Right lung (tissue), 10 donors: ENCODE data around the gene RANGRF. TPM values are rescaled to one million over a fixed set of nuclear protein-coding genes. Genes with fewer than 3 reads are reported as not detected.
"Not testable (repeated sequence)": the region's sequence is repeated elsewhere in the genome, so short reads cannot be mapped to it uniquely, and the experiment has no call there.

Experiments
- DNase-seq, 2 donors: peaks; one replicate each; pipeline ENCODE4 v3.0.0-alpha.2; 2013
- long read RNA-seq, 8 donors: transcript quantifications; one replicate each; lab custom pipeline, GENCODE V29; 2026
- polyA plus RNA-seq, 5 donors: library from polyadenylated mRNA; unstranded; fragments of 120-200 nt; gene quantifications; one replicate each; pipeline versions ENCODE4 v1.2.1 to v1.2.3, GENCODE V29; 2013; ENCODE audit warnings: inconsistent platforms in 1 of 5, low replicate concordance in 1 of 5; ENCODE audit not compliant: insufficient read length in 5 of 5, insufficient read depth in 1 of 5

The RANGRF gene, protein sequence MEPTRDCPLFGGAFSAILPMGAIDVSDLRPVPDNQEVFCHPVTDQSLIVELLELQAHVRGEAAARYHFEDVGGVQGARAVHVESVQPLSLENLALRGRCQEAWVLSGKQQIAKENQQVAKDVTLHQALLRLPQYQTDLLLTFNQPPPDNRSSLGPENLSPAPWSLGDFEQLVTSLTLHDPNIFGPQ
- polyA plus RNA-seq, result 10 to 100 TPM; 21.1 to 34.5 (median 28.4) TPM
- long read RNA-seq, donor 1, transcript RANGRF-202 (4 exons, 1,074 nt), result major isoform, 21 of 77 reads
- long read RNA-seq, donor 1, transcript RANGRF-203 (3 exons, 1,140 nt), result minor isoform, 5 of 77 reads
- long read RNA-seq, donor 1, transcript RANGRF-201 (5 exons, 1,009 nt), result minor isoform, 7 of 77 reads
- long read RNA-seq, donor 1, partial matches to known transcripts, result 38 of 77 reads
- long read RNA-seq, donor 1, other reads (novel, unspliced or antisense), result 0 of 77 reads
- long read RNA-seq, donor 2, partial matches to known transcripts, result 22 of 30 reads
- long read RNA-seq, donor 2, other reads (novel, unspliced or antisense), result 0 of 30 reads
- long read RNA-seq, donor 3, transcript RANGRF-201 (5 exons, 1,009 nt), result major isoform, 13 of 30 reads
- long read RNA-seq, donor 3, transcript RANGRF-202 (4 exons, 1,074 nt), result minor isoform, 7 of 30 reads
- long read RNA-seq, donor 3, partial matches to known transcripts, result 6 of 30 reads
- long read RNA-seq, donor 3, other reads (novel, unspliced or antisense), result 0 of 30 reads
- long read RNA-seq, donor 4, partial matches to known transcripts, result 0 of 8 reads
- long read RNA-seq, donor 4, other reads (novel, unspliced or antisense), result 0 of 8 reads
- long read RNA-seq, donor 5, transcript RANGRF-201 (5 exons, 1,009 nt), result major isoform, 11 of 34 reads
- long read RNA-seq, donor 5, partial matches to known transcripts, result 11 of 34 reads
- long read RNA-seq, donor 5, other reads (novel, unspliced or antisense), result 0 of 34 reads
- long read RNA-seq, donor 6, transcript RANGRF-201 (5 exons, 1,009 nt), result major isoform, 10 of 26 reads
- long read RNA-seq, donor 6, transcript RANGRF-203 (3 exons, 1,140 nt), result minor isoform, 6 of 26 reads
- long read RNA-seq, donor 6, transcript RANGRF-202 (4 exons, 1,074 nt), result minor isoform, 8 of 26 reads
- long read RNA-seq, donor 6, partial matches to known transcripts, result 0 of 26 reads
- long read RNA-seq, donor 6, other reads (novel, unspliced or antisense), result 0 of 26 reads
- long read RNA-seq, donor 7, transcript RANGRF-203 (3 exons, 1,140 nt), result minor isoform, 5 of 31 reads
- long read RNA-seq, donor 7, transcript RANGRF-201 (5 exons, 1,009 nt), result minor isoform, 5 of 31 reads
- long read RNA-seq, donor 7, transcript RANGRF-202 (4 exons, 1,074 nt), result major isoform, 10 of 31 reads
- long read RNA-seq, donor 7, partial matches to known transcripts, result 9 of 31 reads
- long read RNA-seq, donor 7, other reads (novel, unspliced or antisense), result 0 of 31 reads
- long read RNA-seq, donor 8, partial matches to known transcripts, result 0 of 11 reads
- long read RNA-seq, donor 8, other reads (novel, unspliced or antisense), result 0 of 11 reads

GRCh38 chr17:8288336-8289102, at the start of gene RANGRF:
Gene RANGRF (plus strand): TSS chr17:8288670. CDS start chr17:8288789, 119 bp downstream.
- DNase-seq, result peak; percentile 89 to 90

GRCh38 chr17:8243827-8244226, 44.6 kb upstream of the RANGRF start:
- no peak for DNase-seq

DNA sequence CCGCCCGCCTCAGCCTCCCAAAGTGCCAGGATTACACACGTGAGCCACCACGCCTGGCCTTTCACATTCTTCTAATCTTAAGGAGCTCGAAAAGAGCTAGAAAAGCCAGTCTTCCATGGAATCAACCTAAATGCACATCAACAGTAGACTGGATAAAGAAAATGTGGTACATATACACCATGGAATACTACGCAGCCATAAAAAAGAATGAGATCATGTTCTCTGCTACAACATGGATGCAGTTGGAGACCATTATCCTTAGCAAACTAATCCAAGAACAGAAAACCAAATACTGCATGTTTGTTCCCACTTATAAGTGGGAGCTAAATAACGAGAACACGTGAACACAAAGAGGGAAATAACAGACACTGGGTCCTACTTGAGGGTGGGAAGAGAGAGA, 43.7 kb upstream of the RANGRF start:
- no peak for DNase-seq

- peak; percentile 93 for DNase-seq
Measured at GRCh38 chr17:8248751-8249607, 39.5 kb upstream of the RANGRF start, which contains the start of gene PFAS. Gene PFAS (plus strand): TSS chr17:8249289. CDS start chr17:8253938, 4,649 bp downstream.

GRCh38 chr17:8249621-8250500, 38.6 kb upstream of the RANGRF start:
- DNase-seq, result no peak

DNA sequence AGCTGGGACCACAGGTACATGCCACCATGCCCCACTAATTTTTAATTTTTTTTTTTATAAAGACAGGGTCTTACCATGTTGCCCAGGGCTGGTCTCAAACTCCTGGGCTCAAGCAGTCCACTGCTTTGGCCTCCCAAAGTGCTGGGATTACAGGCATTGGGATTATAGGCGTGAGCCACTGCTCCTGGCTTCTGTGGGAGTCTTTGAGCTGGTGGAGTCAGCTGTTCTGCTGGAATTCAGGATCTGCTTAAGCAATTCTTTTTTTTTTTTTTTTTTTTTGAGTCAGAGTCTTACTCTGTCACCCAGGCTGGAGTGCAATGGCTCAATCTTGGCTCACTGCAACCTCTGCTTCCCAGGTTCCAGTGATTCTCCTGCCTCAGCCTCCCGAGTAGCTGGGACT, 37.1 kb upstream of the RANGRF start:
- not testable (repeated sequence) for DNase-seq

GRCh38 chr17:8253801-8254200, 34.7 kb upstream of the RANGRF start:
- DNase-seq, result no peak

DNA sequence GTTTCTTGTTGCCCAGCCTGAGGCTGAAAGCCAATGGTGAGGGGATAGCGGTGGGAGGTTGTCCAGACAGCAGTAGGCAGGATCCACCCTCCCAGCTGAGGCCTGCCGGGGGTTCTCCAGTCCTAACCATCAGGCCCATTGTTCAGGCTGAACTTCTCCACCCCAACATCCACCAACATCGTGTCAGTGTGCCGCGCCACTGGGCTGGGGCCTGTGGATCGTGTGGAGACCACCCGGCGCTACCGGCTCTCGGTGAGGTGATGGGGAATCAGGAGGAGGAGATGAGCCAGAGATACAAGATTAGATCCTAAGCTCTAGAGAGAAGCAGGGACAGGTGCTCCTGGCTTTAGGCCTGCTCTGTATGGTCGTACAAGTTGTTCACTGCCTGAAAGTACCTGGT, 33.6 kb upstream of the RANGRF start:
- no peak for DNase-seq

GRCh38 chr17:8255499-8255898, 33.0 kb upstream of the RANGRF start:
- no peak for DNase-seq

GRCh38 chr17:8256291-8256690, 32.2 kb upstream of the RANGRF start:
- no peak for DNase-seq

GRCh38 chr17:8256691-8257090, 31.8 kb upstream of the RANGRF start:
- no peak for DNase-seq

- no peak for DNase-seq
Measured at GRCh38 chr17:8257801-8258200, 30.7 kb upstream of the RANGRF start.

GRCh38 chr17:8264320-8264719, 24.1 kb upstream of the RANGRF start:
- DNase-seq, result no peak

GRCh38 chr17:8264836-8265542, 23.5 kb upstream of the RANGRF start:
- DNase-seq, result no peak

- no peak for DNase-seq
Measured at GRCh38 chr17:8266648-8267479, 21.6 kb upstream of the RANGRF start.

DNA sequence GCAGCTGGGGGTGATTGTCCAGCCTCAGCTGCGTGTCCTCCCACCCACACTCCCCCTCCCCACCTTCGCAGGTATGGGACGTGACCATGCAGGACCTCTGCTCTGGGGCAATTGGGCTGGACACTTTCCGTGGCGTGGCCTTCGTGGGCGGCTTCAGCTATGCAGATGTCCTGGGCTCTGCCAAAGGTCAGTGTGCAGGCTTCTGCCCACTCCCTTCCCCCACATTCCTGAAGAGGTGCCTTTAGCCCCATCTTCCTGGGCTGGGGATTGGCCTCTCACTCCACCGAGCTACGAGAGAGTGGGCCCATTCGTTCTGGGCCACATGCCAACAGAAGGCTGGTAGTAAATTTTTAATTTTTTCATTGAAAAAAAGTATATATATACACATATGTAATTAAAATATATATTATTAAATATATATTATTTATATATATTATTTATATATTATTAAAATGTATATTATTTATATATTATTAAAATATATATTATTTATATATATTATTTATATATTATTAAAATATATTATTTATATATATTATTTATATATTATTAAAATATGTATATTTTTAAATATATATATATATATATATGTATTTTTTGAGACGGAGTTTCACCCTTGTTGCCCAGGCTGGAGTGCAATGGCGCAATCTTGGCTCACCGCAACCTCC, 20.9 kb upstream of the RANGRF start:
- DNase-seq, result no peak
